ENCODE data around the gene TUBB4B.

Gene TUBB4B

GRCh38 chr9:137240841-137241489, at the start of gene TUBB4B:
Gene TUBB4B, plus strand, starts transcription at chr9:137241287. Its CDS starts 74 bp downstream, at chr9:137241361.
- DNase-seq, result peak; percentile 99

GRCh38 chr9:137191691-137192447, 49.2 kb upstream of the TUBB4B start:
- DNase-seq, result no peak

GRCh38 chr9:137192448-137192780, 48.7 kb upstream of the TUBB4B start:
- DNase-seq, result no peak

- DNase-seq, result no peak
These were observed 48.2 kb upstream of the TUBB4B start for GRCh38 chr9:137192859-137193258.

- no peak for DNase-seq
These were observed 47.3 kb upstream of the TUBB4B start for GRCh38 chr9:137193771-137194170.

GRCh38 chr9:137194388-137194787, 46.7 kb upstream of the TUBB4B start:
- no peak for DNase-seq

GRCh38 chr9:137194909-137195308, 46.2 kb upstream of the TUBB4B start:
- no peak for DNase-seq

GRCh38 chr9:137195525-137196220, 45.4 kb upstream of the TUBB4B start:
- peak; percentile 79 for DNase-seq

GRCh38 chr9:137198051-137198901, 42.8 kb upstream of the TUBB4B start:
- DNase-seq, result no peak

GRCh38 chr9:137198902-137199283, 42.2 kb upstream of the TUBB4B start:
- no peak for DNase-seq

GRCh38 chr9:137199411-137200121, 41.5 kb upstream of the TUBB4B start:
- no peak for DNase-seq

GRCh38 chr9:137200311-137201204, 40.5 kb upstream of the TUBB4B start, which contains the start of gene TPRN:
Gene TPRN, minus strand, starts transcription at chr9:137200741. Its CDS starts 30 bp downstream, at chr9:137200711.
- peak; percentile 98 for DNase-seq

- DNase-seq, result no peak
These were observed 39.8 kb upstream of the TUBB4B start for GRCh38 chr9:137201205-137201868.

GRCh38 chr9:137202966-137203365, 38.1 kb upstream of the TUBB4B start:
- DNase-seq, result no peak

- DNase-seq, result no peak
These were observed 36.4 kb upstream of the TUBB4B start for GRCh38 chr9:137204731-137205125.

GRCh38 chr9:137205126-137206069, 35.7 kb upstream of the TUBB4B start, which contains the start of the genes NDOR1 and TMEM203:
Gene NDOR1, plus strand, starts transcription at chr9:137205700. Its CDS starts 78 bp downstream, at chr9:137205778.
Gene TMEM203, minus strand, starts transcription at chr9:137205648. Its CDS starts 234 bp downstream, at chr9:137205414.
- DNase-seq, result peak; percentile 44

- DNase-seq, result no peak
These were observed 34.5 kb upstream of the TUBB4B start for GRCh38 chr9:137206602-137207001.

GRCh38 chr9:137211532-137211931, 29.6 kb upstream of the TUBB4B start:
- DNase-seq, result no peak

- DNase-seq, result no peak
These were observed 28.6 kb upstream of the TUBB4B start for GRCh38 chr9:137212520-137212919.
